Effector CD8-positive, alpha-beta T cell (primary cell): Measurements from ENCODE around the gene CYP2W1.
A peak's percentile ranks its signal among the peaks of the same experiment; 100 is the strongest.

Source experiments
- DNase-seq: peaks from one replicate; lab custom pipeline; 2025; lab: John Stamatoyannopoulos, UW

Gene CYP2W1

GRCh38 chr7:1015196-1016121 is 32.5 kb downstream of the CYP2W1 start:
- no peak for DNase-seq

- no peak for DNase-seq
These were observed 33.9 kb downstream of the CYP2W1 start for GRCh38 chr7:1016577-1017531.

- no peak for DNase-seq
These were observed 34.8 kb downstream of the CYP2W1 start for GRCh38 chr7:1017586-1018333.

- DNase-seq: no peak
These were observed 35.3 kb downstream of the CYP2W1 start for GRCh38 chr7:1018334-1018695.

- DNase-seq: no peak
These were observed 36.3 kb downstream of the CYP2W1 start for GRCh38 chr7:1019255-1019785.

GRCh38 chr7:1019789-1020610 is 37.0 kb downstream of the CYP2W1 start:
- no peak for DNase-seq

GRCh38 chr7:1020849-1021251 is 37.9 kb downstream of the CYP2W1 start:
- DNase-seq: no peak

GRCh38 chr7:1021366-1021765 is 38.4 kb downstream of the CYP2W1 start:
- DNase-seq: no peak

GRCh38 chr7:1021931-1022330 is 39.0 kb downstream of the CYP2W1 start:
- DNase-seq: no peak

- no peak for DNase-seq
These were observed 39.4 kb downstream of the CYP2W1 start for GRCh38 chr7:1022356-1022755.

- no peak for DNase-seq
These were observed 40.0 kb downstream of the CYP2W1 start for GRCh38 chr7:1022801-1023465.

- DNase-seq: no peak
These were observed 41.4 kb downstream of the CYP2W1 start for GRCh38 chr7:1024331-1024841.

- no peak for DNase-seq
These were observed 42.1 kb downstream of the CYP2W1 start for GRCh38 chr7:1024876-1025742.

GRCh38 chr7:1025743-1026581 is 43.0 kb downstream of the CYP2W1 start:
- DNase-seq: no peak

GRCh38 chr7:1026721-1027161 is 43.8 kb downstream of the CYP2W1 start:
- no peak for DNase-seq

- peak; percentile 10 for DNase-seq
These were observed 44.5 kb downstream of the CYP2W1 start for GRCh38 chr7:1027242-1028043.
